ENCODE measurements around the gene ARHGAP42.

Gene ARHGAP42

DNA sequence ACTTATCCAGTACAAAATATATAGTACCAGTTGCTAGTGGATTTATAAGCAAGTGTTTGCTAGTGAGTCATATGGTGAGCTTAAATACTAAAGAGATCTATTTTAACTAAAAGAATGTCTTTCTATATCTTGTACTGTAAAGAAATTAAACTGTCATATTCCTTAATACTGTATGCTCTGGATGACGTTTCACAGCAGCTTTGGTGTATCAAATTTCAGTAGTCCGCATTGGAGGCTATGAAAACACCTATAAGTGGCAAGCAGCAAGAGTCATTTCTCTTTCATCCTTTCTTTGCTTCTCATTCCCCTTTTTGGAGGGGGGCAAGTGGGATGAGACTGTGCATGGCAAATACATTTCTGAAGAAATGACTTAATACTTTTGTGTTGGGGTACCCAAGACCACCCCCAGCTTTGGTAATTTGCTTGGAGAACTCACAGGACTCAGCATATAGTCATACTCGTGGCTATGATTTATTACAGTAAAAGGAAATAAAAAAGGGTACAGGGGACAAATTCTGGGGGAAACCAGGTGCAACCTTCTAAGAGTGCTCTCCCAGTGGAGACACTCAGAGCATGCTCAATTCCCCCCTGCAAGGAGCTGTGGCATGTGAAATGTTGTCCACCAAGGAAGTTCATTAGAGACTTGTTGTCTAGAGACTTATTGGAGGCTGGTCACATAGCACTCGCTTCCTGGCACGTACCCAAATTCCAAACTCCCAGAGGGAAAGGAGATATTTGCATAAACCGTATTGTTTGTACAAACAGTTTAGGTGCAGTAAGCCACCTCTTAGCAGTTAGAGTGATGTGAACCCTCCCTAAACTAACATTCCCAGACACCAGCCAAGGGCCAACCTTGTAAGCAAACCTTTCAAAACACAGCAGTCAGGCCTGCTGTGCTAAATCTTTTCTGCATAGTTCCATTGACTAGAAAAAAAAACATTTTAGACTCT, 231.7 kb downstream of the ARHGAP42 start:
- DNase-seq (ENCODE audit: low read depth in 2 of 2), result no peak

DNA sequence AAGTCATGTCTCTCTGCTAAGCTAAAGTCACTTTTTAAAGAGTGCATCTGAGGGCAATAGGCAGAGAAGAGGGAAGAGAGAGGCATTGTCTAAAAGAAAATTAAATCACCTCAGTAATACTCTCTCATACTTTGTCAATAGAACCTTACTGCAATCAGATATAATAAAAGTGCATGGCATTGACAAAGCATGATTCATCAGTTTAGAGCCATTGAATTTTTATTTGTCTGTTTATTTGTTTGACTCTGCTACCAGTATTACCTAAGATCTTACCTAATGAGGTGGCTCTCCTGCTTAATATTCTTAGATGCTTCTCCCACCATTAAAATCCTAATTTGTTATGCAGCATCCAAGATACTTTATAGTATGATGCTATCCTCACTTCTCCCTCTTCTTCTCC, 233.5 kb downstream of the ARHGAP42 start:
- DNase-seq (ENCODE audit: low read depth in 2 of 2), result no peak

DNA sequence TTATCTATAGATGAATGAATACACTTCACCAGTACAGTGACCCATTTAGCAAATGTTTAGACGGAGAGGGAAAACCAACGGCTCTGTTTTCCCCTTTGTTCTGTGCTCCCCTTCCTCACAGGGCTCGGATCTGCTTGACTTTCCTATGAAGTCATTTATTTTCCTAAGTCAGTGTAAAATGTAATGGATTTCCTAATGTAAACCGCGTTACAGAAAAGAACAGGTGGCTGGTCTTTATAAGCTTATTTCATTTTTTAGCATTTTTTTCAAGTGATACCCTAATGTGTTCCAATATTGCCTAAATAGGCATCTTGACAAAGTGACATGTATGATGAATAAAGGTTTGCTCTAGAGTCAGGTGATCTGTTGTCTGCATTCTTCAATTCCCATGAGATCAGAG, 235.0 kb downstream of the ARHGAP42 start:
- no peak for DNase-seq (ENCODE audit: low read depth in 2 of 2)

DNA sequence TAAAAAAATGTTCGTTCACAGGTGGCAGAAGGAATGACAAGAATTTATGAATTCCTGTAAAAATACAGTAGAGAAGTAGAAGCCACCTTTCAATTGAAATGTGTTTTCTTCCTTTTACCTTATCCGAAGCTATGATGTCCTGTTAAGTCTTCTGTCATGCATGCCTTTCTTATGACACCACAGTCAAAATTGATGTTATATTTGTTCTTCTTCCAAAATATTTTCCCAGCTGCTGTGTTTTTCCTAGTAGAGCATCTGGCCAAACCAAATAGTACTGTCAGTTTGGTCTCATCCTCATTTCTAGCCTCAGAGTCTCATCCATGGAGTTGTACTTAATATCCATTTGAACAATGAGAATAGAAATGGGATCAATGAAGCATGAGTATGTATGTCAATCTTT, 236.5 kb downstream of the ARHGAP42 start:
- no peak for DNase-seq (ENCODE audit: low read depth in 2 of 2)

DNA sequence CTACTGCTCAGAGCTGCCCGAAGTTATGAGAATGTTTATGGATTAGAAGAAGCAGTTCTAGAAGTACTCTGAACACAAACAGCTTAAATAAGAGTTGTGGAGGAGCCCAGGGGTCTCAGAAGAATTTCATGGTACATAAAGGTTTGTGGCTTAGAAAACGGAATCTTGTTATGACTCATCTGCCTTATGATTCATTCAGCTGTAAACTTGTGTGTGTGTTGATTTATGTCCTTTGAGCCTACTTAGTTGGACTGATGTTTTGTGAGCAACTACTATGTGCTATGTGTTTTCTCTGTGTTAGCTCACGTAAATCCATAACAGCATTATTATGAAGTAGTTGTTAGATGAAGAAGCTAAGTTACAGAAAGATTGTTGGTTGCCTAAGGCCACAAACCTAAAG, 238.8 kb downstream of the ARHGAP42 start:
- DNase-seq (ENCODE audit: low read depth in 2 of 2), result no peak

DNA sequence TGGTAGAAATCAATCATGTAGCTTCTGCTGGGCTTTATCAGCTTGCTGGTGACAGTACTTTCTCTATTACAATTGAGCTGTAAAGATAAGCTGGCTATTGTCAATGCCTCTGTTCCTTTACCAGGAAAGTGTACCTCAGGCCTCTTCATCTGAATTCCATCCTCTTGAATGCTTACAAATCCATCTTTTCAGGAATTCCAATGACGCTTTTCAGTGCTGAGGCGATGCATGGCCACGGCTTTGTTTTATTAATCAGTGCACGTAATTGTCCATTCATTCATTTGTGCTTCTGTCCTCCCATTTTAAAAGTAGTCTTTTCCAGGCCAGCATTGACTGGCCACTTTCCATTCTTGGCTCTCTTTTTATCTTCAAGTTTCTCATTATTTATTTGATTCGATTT, 240.5 kb downstream of the ARHGAP42 start:
- no peak for DNase-seq (ENCODE audit: low read depth in 2 of 2)

DNA sequence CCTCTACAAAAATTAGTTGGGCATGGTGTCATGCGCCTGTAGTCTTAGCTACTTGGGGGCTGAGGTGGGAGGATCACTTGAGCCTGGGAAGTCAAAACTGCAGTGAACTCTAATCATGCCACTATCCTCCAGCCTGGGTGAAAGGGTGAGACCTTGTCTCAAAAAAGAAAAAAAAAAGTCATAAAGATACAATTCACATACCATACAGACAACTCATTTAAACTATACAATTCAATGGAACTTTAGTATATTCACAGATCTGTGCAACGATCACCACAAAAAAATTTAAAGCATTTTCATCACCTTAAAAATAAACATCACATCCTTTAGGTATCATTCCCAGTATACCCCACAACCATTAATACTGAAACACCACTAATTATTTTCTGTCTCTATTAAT, 241.3 kb downstream of the ARHGAP42 start:
- DNase-seq (ENCODE audit: low read depth in 2 of 2), result no peak

DNA sequence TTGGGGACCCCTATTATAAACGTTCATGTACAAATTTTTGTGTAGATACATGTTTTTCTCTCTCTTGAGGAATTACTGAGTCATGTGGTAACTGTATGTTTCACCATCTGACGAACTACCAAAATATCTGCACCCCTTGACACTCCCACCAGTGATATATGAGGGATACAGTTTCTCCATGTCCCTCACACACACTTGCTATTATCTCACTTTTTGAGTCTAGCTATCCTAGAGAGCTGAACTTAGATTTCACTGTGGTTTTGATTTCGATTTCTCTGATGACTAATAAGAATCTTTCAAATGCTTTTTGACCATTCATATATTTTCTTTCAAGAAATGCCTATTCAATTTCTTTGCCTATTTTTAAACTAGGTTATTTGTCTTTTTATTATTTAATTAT, 242.3 kb downstream of the ARHGAP42 start:
- DNase-seq (ENCODE audit: low read depth in 2 of 2), result no peak

DNA sequence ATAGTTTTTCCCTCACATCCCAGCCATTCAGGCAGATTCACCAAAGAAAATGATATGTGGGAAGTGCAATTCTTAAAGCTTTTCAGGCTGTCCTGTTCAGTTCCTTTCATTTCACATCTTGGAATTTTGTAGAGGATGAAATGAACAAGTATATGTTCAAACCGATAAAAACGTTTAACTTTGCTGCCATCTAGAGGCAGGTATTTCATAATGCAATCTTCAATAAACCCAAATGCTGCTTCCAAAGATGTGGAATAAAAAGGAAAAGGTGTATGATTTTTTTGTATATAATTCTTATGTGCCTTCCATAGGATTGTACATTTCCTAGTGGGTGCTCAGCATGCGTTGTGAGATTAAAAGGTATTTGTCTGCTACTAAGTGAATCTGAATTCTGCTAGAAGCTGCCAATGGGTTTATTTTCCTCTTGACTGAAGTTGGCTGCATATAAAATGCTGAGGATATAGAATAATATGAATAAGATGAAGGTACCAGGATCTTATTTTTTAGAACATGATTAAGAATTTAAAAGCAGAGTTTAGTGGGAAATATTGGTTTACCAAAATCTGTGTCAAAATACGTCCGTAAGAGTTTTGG, 243.2 kb downstream of the ARHGAP42 start:
- DNase-seq (ENCODE audit: low read depth in 2 of 2), result no peak

DNA sequence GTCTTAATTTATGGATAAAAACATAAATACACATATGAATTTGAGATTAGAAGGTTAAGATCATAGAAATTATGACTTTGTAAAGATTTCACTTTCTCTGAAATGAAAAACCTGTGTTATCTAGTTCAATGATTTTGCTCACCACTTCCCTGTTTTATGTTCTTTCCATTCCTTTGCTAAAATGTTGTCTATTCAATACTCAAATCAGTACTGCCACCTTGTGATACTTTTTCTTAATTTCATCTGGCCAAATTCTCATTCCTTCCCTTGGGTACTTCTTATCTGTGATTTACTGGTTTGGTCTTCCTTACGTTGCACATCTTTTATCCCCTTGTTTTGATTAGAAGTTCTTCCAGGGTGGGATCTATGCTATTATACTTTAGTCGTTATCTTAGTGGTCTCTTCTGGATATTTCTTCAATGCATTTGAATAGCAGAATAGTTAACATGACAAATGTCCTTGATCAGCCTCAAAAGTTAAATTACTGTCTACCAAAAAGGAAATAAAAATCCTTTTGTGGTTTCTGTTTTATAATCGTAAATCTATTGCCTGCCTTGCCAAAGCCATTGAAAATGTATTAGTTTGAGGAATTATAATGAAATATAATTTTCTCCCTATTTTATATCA, 245.5 kb downstream of the ARHGAP42 start:
- no peak for DNase-seq (ENCODE audit: low read depth in 2 of 2)

DNA sequence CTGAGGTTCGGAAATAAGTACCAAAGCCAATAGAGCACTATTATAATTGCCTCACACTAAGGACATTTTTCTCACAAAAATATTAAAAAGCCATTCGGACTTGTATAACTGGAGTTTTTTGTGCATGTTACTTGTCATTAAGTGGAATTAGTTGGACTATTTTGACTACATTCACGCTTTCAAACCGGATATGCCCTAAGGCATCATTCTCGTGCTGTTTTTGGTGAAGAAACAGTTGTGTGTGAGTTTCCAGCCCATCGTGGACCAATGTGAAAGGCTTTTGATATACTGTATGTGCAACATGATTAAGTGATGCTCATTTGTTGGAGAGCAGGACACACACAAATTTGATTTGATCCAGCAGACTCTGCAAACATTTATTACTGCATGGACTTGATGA, 249.7 kb downstream of the ARHGAP42 start:
- no peak for DNase-seq (ENCODE audit: low read depth in 2 of 2)

DNA sequence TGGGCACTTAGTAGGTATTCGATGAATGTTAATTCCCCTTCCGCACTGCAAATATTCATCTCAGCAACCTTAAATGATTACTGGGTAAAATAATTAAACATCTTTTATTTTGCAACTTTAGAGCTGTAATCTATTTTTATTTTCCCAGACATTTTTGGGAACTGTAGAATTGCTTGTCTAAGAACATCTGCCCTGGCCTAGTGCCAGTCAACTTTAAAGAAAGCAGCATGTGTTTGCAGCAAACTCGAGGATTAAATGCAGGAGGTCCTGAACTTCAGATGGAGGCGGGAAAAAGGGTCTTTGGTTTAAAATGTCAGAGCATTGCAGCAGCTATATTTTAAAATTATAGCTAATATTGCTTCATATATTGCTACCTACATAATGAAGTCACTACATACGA, 252.5 kb downstream of the ARHGAP42 start:
- DNase-seq (ENCODE audit: low read depth in 2 of 2), result no peak

DNA sequence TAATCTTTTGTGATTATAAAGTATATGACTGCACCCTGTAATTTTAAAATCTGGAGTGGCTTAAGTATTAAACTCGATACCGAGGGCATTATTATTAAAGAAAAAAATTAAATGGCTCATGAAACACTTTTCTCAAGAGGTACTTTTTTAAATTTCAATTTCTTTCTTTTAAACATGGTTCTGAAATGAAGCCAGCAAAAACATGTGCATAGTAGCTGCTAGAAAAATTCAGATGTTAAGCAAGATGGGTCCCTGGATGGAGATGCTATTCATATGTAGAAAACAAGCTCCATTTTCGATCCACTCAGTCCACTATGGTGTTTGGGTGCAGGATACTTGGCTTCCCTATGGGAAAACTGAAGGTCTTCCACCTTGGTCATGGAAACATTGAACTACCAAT, 253.0 kb downstream of the ARHGAP42 start:
- no peak for DNase-seq (ENCODE audit: low read depth in 2 of 2)

DNA sequence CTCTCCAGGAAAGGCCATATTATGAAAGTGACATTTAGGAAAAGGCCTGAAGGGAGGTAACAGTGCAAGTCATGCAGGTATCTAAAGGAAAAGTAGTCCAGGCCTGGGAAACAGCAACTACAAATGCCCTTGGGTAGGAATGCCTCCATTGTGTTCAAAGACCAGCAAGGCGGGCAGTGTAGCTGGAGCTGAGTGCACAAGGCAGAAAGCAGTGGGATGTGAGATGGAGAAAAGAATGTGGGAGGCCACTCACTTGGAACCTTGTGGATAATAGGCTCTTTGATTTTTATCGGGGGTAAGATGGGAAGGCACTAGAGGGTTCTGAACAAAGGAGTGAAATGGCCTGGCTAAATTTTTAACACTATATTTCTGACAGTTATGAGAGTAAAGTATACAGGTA, 253.9 kb downstream of the ARHGAP42 start:
- DNase-seq (ENCODE audit: low read depth in 2 of 2), result no peak

DNA sequence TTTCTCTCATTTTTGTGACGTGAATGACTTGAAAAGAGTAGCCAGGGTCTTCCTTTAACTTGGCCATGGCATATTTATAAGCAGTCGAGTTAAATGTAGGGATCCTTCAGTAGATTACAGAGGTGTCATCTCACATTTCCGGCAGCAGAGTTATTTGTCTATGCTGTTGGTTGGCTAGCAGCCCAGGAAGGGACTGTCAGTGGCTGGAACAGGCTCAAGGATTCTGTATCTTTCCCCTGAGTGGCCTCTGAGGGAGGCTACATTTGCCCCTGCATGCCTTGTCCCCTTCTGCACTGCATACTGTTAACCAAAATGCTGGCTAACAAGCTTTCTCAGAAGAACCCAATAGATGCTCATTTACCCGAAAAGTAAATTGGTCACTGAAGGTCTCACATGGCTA, 254.9 kb downstream of the ARHGAP42 start:
- no peak for DNase-seq (ENCODE audit: low read depth in 2 of 2)

DNA sequence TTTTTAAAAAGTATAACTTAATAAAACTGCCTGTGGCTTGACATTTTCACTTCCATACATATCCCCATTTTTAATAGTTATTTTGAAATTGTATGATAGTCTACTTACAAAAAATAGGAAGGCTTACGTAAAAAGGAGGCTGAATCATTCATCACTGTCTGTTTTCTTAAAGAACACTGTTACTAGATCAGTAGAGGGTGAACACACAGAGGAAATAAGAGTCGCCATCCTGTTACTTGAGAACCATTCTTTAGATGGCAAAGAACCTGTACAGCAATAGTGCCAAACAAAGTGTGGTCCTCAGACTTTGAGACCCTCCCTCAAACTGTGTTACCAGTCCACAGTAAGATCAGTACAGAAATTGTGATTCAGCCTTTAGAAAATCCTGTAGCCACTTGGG, 261.8 kb downstream of the ARHGAP42 start:
- DNase-seq (ENCODE audit: low read depth in 2 of 2), result no peak

DNA sequence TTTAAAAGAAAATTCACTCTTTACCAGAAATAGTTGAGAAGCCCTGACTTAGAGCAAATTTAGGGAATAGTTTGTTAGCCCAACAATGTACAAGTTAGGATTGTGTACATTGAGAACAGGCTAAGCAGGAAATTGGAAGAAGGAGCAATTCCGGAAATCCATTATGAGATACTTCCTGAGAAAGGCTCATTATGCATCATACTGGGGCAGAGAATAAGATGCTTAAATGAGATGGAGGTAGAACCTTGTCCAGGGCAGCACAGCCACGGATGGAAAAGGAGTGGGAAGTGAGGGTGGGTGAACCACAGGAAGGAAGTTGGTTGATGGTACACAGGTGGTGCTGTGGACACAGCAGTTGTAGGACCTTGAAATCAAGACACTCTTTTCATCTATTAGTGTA, 262.4 kb downstream of the ARHGAP42 start:
- no peak for DNase-seq (ENCODE audit: low read depth in 2 of 2)

DNA sequence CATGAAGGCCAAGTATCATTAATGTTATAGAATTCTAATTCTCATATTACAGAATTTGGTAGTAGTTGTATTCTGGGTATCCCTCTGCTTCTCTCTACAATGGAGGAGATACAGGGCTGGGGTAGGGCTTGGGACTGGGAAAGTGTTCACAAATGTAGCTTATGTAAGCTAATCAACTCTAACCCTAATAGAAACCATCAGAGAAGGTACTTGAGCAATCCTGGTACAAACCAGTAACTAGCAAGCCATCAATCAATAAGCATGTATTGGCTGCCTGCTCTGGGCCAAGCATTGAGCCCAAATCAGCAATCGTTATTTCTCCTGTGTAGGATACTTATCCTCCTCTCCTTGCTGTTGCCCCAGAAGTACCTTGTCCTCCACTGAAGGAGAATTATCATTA, 268.2 kb downstream of the ARHGAP42 start:
- DNase-seq (ENCODE audit: low read depth in 2 of 2), result no peak

DNA sequence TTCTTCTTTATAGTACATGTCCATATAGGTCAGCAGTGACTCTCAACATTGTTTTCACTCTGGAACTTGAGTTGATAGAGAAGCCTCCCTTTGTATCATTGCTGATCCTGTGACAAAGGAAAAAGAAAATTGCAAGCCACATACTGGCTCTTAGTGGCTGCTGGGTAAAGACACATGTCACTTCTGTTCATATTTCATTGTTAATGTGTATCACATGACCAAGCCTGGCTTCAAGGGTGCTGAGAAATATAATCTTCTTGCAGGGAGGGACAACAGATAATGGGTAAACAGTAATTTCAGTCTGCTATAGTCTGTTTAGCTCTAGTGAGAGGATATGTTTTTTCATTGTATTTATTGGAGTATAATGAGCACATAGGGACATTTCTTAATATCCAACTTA, 269.3 kb downstream of the ARHGAP42 start:
- DNase-seq (ENCODE audit: low read depth in 2 of 2), result no peak

DNA sequence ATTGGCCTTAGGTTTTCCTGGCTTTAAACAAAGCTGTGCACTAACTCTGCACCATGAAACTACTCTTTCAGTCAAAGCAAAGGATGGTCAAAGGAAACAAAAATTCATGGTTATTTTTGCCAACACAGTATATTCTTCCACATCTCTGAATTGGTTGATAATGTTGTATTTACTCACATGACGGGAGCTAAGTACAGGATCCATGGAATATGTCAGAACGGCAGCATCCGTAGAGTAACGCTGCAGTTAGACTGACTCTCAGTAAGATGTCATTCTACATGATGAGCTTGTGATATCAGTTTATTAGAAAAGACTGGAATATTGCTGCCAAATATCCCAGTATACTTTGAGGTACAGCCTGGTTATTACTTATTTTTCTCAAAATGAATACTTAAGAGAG, 270.4 kb downstream of the ARHGAP42 start:
- DNase-seq (ENCODE audit: low read depth in 2 of 2), result no peak

DNA sequence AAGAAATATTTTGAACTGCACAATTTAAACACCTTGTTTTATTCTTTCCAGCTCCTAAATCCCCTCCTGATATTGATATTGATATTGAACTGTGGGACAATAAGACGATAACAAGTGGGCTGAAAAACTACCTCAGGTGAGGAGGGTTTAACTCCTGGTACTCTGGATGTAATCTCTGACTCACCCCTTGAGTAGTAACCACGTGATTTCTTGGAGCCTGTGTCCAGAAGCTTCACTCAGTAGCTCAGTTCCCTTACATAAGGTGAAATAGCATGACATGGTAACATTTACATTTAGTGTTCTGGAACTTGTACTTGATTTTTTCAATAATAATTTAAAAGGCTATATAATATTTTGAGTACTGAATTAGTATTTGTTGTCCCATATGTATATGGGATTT, 274.5 kb downstream of the ARHGAP42 start:
- no peak for DNase-seq (ENCODE audit: low read depth in 2 of 2)

DNA sequence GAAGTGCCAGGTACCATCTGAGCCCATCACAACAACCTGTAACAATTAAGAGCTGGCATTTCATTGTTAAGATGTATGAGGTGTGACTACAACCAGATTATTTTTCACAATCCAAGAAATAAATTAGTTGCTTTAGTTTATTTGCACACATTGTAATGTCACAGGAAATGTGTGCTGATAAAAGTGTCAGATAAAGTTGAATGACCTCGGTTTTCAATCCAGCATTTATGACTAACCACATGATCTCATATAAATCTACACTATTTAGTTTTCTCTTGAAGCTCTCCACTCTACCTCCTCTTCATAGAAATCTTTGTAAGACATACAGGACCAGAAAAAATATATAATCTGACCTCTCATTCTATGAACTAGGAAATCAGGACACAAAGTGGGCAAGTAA, 276.3 kb downstream of the ARHGAP42 start:
- DNase-seq (ENCODE audit: low read depth in 2 of 2), result no peak

DNA sequence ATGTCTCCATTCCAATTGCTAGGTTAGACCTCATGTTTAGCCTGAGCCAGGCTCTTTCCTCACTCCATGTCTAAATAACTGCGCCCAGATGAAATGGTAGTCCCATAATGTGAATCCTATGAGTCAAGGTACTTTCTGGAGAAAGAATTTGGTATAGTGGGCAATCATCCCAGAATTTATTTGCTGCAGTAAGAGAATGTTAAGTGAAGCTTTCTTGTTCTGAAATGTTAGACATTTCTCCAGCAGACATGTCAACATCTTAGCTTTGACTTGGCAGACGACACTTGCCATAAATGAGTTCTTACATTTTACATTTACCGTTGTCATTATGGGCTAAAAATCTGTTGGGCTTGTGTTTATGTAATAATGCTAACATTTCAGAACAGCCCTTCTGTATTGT, 277.3 kb downstream of the ARHGAP42 start:
- DNase-seq (ENCODE audit: low read depth in 2 of 2), result no peak
